CD4-positive, alpha-beta T cell (primary cell): Measurements from ENCODE around the gene CRYGN. TPM values are rescaled to one million over a fixed set of nuclear protein-coding genes. Genes with fewer than 3 reads are reported as not detected.

Source experiments
- ATAC-seq: fragments of 200-7000 bp; cut with Tn5 transposase; one replicate; pipeline ENCODE4 v1.10.0; 2022; ENCODE audit warnings: mild to moderate bottlenecking; ENCODE audit not compliant: poor library complexity
- CTCF ChIA-PET: fragments of 350-600 bp; sonication (Branson Sonifier 250); formaldehyde crosslinking; loops from one replicate; lab custom pipeline; 2021; ENCODE audit warnings: antibody characterized with exemption, inconsistent platforms; lab: Charles Lee
- POLR2A ChIA-PET: fragments of 350-600 bp; sonication (Branson Sonifier 250); formaldehyde crosslinking; loops from one replicate; lab custom pipeline; 2021; ENCODE audit warnings: antibody characterized with exemption, inconsistent platforms; lab: Charles Lee
- DNase-seq, 14 experiments: peaks; one replicate each; pipeline ENCODE4 v3.0.0-alpha.2; 2013 to 2020; ENCODE audit warnings: mixed read lengths in 2 of 14
- H3K27ac ChIP-seq, 2 donors: one replicate each; pipeline versions ENCODE4 v1.5.1 to v1.7.0; 2013; ENCODE audit warnings: low read length in 2 of 2, low read depth in 1 of 2, mild to moderate bottlenecking in 1 of 2
- H3K27me3 ChIP-seq, 2 experiments: 1 replicate in 1 of 2; 2 replicates in 1 of 2; pipeline versions ENCODE4 v1.6.1 to v1.7.0; 2013; ENCODE audit warnings: low read length in 2 of 2, control low read depth in 1 of 2, mild to moderate bottlenecking in 1 of 2, moderate library complexity in 1 of 2; ENCODE audit not compliant: insufficient read depth in 2 of 2, control insufficient read depth in 1 of 2
- H3K36me3 ChIP-seq: one replicate; pipeline ENCODE4 v1.6.1; 2013; ENCODE audit warnings: low read length, control low read depth; ENCODE audit not compliant: insufficient read depth
- H3K4me1 ChIP-seq: one replicate; pipeline ENCODE4 v1.6.1; 2013; ENCODE audit warnings: low read length, control low read depth; ENCODE audit not compliant: insufficient read depth
- H3K4me3 ChIP-seq: one replicate; pipeline ENCODE4 v1.5.1; 2013; ENCODE audit warnings: mild to moderate bottlenecking, low read length, moderate library complexity
- H3K9me3 ChIP-seq, 2 experiments: 1 replicate in 1 of 2; 2 replicates in 1 of 2; pipeline versions ENCODE4 v1.6.1 to v1.7.0; 2013; ENCODE audit warnings: low read length in 2 of 2, mild to moderate bottlenecking in 2 of 2, control low read depth in 1 of 2, moderate library complexity in 1 of 2; ENCODE audit not compliant: control insufficient read depth in 1 of 2, insufficient read depth in 1 of 2
- H3K27ac Mint-ChIP-seq: one replicate; pipeline ENCODE4 v1.8.0; 2020; ENCODE audit warnings: mixed read lengths
- H3K27me3 Mint-ChIP-seq: one replicate; pipeline ENCODE4 v1.8.0; 2021; ENCODE audit warnings: mixed read lengths
- H3K36me3 Mint-ChIP-seq: one replicate; pipeline ENCODE4 v1.8.0; 2021; ENCODE audit warnings: low read depth, mixed read lengths
- H3K4me1 Mint-ChIP-seq: one replicate; pipeline ENCODE4 v1.8.0; 2021; ENCODE audit warnings: low read depth, mixed read lengths
- H3K4me3 Mint-ChIP-seq: one replicate; pipeline ENCODE4 v1.8.0; 2020; ENCODE audit warnings: mild to moderate bottlenecking, mixed read lengths
- H3K9me3 Mint-ChIP-seq: one replicate; pipeline ENCODE4 v1.8.0; 2020; ENCODE audit warnings: mixed read lengths
- intact Hi-C, 2 experiments: fragments of 100-400 bp; cut with DNase I in 1 of 2; cut with micrococcal nuclease in 1 of 2; formaldehyde crosslinking; loops; one replicate each; pipeline versions ENCODE4 v1.15.1 to v1.9.0; 2023 to 2025; cut with DNase I, micrococcal nuclease
- total RNA-seq, 174 experiments: library from RNA in 2 of 174; stranded (reverse) in 2 of 174; gene quantifications; one replicate each; pipeline ENCODE4 v1.2.3 and lab custom pipeline; 2021 to 2026
- TF ChIP-seq, protein P1 (sequence below): fragments of 200-600 bp; IDR thresholded peaks from one replicate; pipeline ENCODE4 v1.8.0; 2022; ENCODE audit warnings: antibody characterized with exemption, mild to moderate bottlenecking

Gene CRYGN
- total RNA-seq, 2 experiments from 2014 or later, result 0.14 TPM; not detected in 1

GRCh38 chr7:151487228-151487627 is 47.3 kb upstream of the CRYGN start:
- Mint-ChIP-seq H3K4me1 (peaks cover 18% of the 10 kb centered on the region), H3K36me3 (peaks cover 90% of the 10 kb centered on the region), H3K9me3 (no peaks in the 10 kb centered on the region), H3K27me3 (no peaks in the 10 kb centered on the region), H3K4me3 (no peak overlapping the region), H3K27ac (no peak overlapping the region)
- intact Hi-C loops, result no loop called here
- Histone ChIP-seq H3K27me3 (no peaks in the 10 kb centered on the region), H3K4me3 (no peak overlapping the region), H3K9me3 (no peaks in the 10 kb centered on the region), H3K36me3 (peaks cover 85% of the 10 kb centered on the region), H3K4me1 (no peaks in the 10 kb centered on the region), H3K27ac (no peak overlapping the region)
- TF ChIP-seq, protein P1, sequence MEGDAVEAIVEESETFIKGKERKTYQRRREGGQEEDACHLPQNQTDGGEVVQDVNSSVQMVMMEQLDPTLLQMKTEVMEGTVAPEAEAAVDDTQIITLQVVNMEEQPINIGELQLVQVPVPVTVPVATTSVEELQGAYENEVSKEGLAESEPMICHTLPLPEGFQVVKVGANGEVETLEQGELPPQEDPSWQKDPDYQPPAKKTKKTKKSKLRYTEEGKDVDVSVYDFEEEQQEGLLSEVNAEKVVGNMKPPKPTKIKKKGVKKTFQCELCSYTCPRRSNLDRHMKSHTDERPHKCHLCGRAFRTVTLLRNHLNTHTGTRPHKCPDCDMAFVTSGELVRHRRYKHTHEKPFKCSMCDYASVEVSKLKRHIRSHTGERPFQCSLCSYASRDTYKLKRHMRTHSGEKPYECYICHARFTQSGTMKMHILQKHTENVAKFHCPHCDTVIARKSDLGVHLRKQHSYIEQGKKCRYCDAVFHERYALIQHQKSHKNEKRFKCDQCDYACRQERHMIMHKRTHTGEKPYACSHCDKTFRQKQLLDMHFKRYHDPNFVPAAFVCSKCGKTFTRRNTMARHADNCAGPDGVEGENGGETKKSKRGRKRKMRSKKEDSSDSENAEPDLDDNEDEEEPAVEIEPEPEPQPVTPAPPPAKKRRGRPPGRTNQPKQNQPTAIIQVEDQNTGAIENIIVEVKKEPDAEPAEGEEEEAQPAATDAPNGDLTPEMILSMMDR, result no peak
- DNase-seq, result no peak
- no peak for ATAC-seq
- CTCF ChIA-PET, result no interaction called here
- POLR2A ChIA-PET, result no interaction called here

DNA sequence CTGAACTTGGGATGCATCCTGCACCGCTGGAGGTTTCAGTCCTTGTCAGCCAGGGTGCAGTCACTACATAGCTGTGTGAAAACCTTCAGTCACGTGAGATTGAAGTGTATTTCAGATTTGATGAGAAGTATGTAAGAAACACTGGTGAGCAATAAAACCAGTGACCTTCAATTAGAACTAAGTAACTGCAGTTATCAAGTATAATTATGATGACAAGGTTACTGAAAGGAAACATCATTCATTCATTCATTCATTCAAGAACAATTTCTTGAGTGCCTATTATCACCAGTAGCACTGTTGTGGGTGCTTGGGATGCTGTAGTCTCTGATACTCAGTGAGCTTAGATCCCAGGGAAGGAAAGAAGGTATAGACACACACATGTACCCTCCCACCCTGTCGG is 46.1 kb upstream of the CRYGN start:
- Histone ChIP-seq H3K36me3 (peaks cover 91% of the 10 kb centered on the region), H3K4me1 (no peaks in the 10 kb centered on the region), H3K4me3 (no peak overlapping the region), H3K27ac (no peak overlapping the region), H3K27me3 (no peaks in the 10 kb centered on the region), H3K9me3 (no peaks in the 10 kb centered on the region)
- ATAC-seq (no peak), DNase-seq (no peak)
- H3K36me3 Mint-ChIP-seq, result peaks cover 98% of the 10 kb centered on the region
- intact Hi-C loops, result no loop called here
- no peaks in the 10 kb centered on the region for H3K27me3 Mint-ChIP-seq
- no peaks in the 10 kb centered on the region for H3K9me3 Mint-ChIP-seq
- ChIA-PET POLR2A (no interaction called here), CTCF (interaction anchor here (1.2 kb wide), 1 partner anchor 24 kb away, joined by 3 read pairs; no protein-coding TSS in a partner anchor)
- peaks cover 14% of the 10 kb centered on the region for H3K4me1 Mint-ChIP-seq
- H3K27ac Mint-ChIP-seq, result no peak overlapping the region
- no peak overlapping the region for H3K4me3 Mint-ChIP-seq
- TF ChIP-seq, protein P1, result no peak

DNA sequence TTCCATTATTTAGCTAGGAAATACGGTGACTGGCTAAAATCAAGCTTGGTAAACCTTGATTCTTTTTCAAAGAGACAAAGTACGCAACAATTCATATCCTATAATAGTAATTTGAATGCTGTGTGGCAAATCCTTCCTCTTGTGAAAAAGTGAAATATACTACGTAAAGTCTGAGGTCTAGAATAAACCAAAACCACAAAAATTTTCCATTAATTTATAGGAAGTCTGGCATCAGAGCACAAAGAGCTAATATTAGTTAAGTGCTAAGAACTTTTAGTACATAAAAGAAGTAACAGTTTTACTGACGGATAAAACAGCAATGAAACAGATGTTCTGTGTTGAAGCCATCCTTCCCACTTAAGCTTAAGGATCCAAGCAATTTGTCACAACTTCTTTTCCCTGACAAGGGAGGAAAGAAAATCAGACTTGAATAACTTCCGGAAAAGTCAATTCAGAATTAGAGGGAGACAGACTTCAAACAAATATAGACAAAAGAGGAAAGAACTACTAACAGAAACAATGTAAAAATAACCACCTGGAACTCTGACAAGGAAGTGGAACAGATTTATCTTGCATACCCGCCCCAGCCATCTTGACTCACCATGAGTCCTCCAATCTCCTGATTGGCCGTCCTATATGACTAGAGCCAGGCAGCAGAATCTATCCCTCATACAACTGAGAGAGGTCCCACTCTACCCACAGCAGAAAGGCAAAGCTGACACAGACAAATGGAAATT is 45.2 kb upstream of the CRYGN start:
- DNase-seq (peak in 2 of 14 experiments; percentile 37 to 41), ATAC-seq (no peak)
- Mint-ChIP-seq H3K9me3 (no peaks in the 10 kb centered on the region), H3K4me3 (no peak overlapping the region), H3K27me3 (no peaks in the 10 kb centered on the region), H3K36me3 (peaks cover 93% of the 10 kb centered on the region), H3K27ac (no peak overlapping the region), H3K4me1 (peaks cover 14% of the 10 kb centered on the region)
- H3K9me3 ChIP-seq, result no peaks in the 10 kb centered on the region
- POLR2A ChIA-PET, result interaction anchor here (0.6 to 1.5 kb wide), 3 partner anchors 35 to 1713 kb away, joined by 3 to 4 read pairs (median 3); partner anchors contain the start of gene RHEB
- H3K27me3 ChIP-seq, result no peaks in the 10 kb centered on the region
- no peak overlapping the region for H3K27ac ChIP-seq
- H3K36me3 ChIP-seq, result peaks cover 84% of the 10 kb centered on the region
- TF ChIP-seq, protein P1, result no peak
- H3K4me1 ChIP-seq, result no peaks in the 10 kb centered on the region
- no peak overlapping the region for H3K4me3 ChIP-seq
- intact Hi-C loops, result loop anchor here in 1 of 2 experiments (5.0 kb wide), 1 partner anchor 32 kb away; the partner anchor contains the start of gene RHEB
- CTCF ChIA-PET, result interaction anchor here (0.9 to 1.2 kb wide), 2 partner anchors 23 to 32 kb away, joined by 3 to 4 read pairs; no protein-coding TSS in a partner anchor
